Fibroblast of gingiva (primary cell): ENCODE results near the gene PSMD14.
"Not testable (repeated sequence)": the region's sequence is repeated elsewhere in the genome, so short reads cannot be mapped to it uniquely, and the experiment has no call there.

Source experiments
- DNase-seq: peaks from one replicate; pipeline ENCODE4 v3.0.0-alpha.2; 2011; ENCODE audit warnings: low read depth

PSMD14 gene

GRCh38 chr2:161308178-161308955 lies at the start of gene PSMD14:
Gene PSMD14, plus strand, starts transcription at chr2:161308425. Its CDS starts 10,401 bp downstream, at chr2:161318826.
- DNase-seq = peak; percentile 93

DNA sequence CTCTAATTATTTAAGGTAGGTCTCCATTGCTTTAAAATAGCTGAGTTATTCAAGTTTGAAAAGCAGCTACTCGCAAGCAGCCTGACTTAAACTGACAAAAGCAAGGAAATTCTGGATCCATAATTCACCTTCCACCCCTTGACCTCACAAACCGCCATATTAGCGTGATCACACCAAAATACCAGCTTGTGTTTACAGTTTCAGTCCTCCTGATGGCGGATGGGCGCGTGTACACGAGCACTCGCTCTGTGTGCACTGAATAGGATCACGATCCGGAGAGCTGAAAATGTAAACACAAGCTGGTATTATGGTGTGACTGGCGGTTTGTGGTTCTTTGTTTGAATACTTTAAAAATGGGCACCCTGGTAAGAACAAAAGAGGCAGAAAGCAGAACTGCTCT lies 42.4 kb upstream of the PSMD14 start:
- no peak for DNase-seq

DNA sequence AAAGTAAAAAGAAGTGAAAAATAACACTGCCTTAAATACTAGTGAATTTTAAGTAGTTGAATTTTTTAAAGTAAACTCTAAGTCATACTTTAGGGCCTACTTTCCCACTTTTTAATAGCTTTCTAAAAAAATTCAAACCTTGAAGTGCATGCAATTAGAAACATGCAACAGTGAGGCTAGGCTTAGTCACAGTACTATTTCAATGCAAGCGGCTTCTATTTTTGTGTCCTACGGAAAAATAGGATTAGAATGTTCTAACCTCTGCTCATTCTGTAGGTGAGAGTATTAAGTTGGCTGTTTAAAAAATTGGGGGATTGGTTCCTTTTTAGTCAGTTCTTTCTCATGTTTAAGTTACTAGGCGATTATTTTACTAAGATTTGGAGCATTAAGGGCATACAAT lies 39.1 kb upstream of the PSMD14 start:
- no peak for DNase-seq

DNA sequence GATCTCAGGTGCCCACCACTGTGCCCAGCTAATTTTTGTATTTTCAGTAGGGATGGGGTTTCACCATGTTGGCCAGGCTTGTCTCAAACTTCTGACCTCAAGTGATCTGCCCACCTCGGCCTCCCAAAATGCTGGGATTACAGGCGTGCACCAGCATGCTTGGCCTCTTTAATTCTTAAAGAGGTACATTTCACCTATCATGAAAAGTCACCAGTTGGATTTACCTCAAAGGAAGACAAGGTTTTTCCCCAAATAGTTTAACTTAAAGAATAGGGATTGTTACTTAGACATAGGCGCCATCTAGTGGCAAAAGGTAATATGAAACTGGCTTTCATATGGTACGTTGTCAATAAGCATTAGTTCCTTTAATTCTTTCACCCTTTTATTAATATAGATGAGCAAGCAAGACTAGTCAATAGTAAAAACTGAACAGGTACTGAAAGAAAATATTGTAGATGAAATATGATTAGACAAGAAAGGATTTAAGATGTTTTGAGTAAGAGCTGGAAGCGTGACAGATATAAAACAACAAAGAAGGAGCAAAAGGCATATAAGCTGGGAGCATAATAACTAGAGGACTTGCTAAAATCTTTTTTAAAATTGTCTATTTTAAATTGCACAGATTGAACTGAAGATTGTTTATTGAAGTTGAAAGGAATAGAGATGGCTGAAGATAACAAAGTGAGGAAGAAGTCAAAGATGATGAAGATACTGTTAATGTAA lies 35.0 kb upstream of the PSMD14 start:
- DNase-seq = peak; percentile 42

DNA sequence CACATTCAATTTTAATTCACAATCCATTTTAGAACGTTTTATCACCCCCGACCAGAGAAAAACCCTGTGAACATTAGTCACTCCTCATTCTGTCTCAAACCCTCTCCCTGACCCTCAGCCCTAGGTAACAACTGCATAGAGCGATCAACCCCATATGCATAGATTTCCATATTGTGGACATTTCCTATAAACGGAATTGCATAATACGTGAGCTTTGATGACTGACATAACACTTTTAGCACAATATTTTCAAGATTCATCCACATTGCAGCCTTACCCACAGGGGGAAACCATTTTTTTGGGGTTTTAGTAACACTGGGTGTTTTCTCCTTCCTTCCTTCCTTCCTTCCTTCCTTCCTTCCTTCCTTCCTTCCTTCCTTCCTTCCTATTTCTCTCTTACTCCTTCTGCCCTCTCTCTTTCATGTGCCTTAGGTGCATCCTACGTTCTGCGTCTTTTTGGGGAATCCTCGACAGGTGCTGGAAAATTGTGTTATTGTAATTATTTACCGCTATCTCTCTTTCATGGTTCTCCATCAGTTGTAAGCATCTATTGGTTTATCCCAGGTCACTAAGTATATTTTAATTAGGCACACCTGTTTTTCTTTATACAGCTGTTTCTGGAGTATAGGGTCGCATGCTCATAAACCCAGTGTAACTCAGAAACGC lies 29.5 kb upstream of the PSMD14 start:
- DNase-seq = peak; percentile 24

DNA sequence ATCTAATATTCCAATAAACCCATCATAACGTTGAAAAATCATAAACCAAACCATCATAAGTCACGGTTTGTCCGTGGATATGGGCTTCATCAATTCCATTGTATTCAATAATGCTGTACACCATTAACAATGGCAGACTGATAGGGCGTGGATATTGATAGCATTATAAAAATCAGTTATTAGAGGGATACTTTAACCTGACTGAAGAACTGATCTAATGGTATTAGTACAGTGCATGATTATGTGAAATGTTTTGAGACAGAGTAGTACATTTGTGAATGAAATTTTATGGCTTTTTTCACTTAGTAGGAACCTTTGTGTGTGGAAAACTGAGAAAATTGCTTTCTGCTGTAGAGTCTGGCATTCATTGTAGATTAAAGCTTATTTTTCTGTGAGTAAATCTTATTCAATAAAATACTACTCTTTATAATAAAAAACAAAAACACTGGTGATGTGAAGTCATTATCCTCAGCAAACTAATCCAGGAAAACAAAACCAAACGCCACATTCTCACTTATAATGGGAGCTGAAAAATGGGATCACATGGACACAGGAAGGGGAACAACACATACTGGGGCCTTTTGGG lies 28.9 kb upstream of the PSMD14 start:
- not testable (repeated sequence) for DNase-seq

- peak; percentile 23 for DNase-seq
Measured at GRCh38 chr2:161280906-161281323, 27.3 kb upstream of the PSMD14 start.

GRCh38 chr2:161281615-161282310 lies 26.5 kb upstream of the PSMD14 start:
- DNase-seq = not testable (repeated sequence)

- DNase-seq = not testable (repeated sequence)
Measured at GRCh38 chr2:161282311-161282644, 25.9 kb upstream of the PSMD14 start.

GRCh38 chr2:161283926-161284325 lies 24.3 kb upstream of the PSMD14 start:
- DNase-seq = no peak

GRCh38 chr2:161303535-161304050 lies 4.6 kb upstream of the PSMD14 start:
- DNase-seq = no peak

DNA sequence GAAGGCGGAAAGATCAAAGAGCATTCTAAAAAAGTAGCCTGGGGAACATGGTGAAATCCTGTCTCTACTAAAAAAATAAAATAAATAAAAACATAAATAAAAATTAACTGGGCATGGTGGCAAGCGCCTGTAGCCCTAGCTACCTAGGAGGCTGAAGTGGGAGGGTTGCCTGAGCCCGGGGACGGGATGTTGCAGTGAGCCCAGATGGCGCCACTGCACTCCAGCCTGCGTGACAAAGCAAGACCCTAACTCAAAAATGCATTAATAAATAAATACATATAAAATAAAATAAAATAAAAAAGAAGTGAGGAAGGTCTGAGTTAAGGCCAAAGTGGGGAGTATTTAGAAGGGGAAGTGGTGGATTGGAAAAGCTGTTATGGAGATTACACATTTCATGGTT lies 1.3 kb upstream of the PSMD14 start:
- no peak for DNase-seq

DNA sequence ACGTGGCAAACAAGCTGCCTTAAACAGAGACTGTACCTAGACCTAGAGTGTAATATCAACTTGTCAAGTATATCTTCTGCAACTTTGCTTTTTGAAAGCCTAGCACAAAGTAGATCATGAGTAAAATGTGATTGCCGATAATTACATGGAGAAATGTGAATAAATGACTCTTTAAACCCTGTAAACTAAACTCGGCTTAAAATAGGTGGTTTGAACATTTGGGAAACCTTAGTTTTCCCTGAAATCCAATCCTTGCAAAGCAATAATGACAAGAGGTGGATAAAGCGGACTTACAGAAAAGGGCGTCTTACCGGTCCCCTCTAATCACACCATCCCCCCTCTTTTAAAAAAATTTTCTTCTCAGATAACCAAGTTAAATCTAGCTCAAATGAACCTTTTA lies 549 bp upstream of the PSMD14 start:
- no peak for DNase-seq

- no peak for DNase-seq
Measured at GRCh38 chr2:161312996-161313395, 4.8 kb downstream of the PSMD14 start.

GRCh38 chr2:161315380-161315779 lies 7.2 kb downstream of the PSMD14 start:
- DNase-seq = no peak

- DNase-seq = peak; percentile 16
Measured at GRCh38 chr2:161316701-161317100, 8.5 kb downstream of the PSMD14 start.

DNA sequence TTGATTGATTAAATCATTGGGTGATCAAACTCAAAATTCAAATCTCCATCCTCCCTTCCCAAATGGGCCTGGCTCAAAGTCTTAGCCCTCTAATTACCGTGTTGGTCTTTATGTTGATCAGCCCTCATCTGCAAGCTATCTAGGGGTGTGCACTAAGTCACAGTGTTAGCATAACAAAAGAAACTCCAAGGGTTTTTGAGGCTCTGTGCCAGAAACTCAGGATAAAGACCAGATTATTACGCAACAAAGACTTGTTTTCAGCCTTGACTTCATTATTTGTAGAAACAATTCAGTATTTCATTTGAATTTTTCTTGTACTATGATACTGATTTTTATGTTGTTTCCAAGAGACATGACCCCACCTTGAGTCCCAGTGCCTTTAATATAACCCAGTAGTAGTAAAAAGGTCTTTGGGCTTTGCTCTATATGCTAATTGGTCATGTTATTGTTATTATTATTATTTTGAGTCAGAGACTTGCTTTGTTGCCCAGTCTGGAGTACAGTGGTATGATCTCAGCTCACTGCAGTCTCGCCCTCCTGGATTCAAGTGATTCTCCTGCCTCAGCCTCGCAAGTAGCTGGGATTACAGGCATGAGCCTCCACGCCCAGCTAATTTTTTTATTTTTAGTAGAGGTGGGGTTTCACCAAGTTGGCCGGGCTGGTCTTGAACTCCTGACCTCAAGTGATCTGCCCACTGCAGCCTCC lies 13.9 kb downstream of the PSMD14 start:
- no peak for DNase-seq

DNA sequence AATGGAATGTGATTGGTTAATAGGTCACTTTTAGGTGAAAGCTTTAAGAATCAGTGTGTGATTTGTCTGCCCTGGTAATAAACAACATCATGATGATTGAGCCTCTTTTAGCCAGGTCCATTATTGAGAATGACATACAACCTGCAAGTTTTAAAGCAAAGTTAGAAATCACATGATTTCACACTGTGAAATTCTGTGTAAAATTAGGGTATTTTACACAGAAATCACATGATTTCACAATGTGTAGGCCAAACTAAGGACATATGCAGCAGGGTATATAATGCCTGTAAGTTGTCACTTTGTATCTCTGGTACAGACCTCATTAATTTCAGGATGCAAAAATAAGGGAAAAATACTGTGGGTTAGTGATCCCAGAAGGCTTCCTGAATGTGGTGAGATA lies 16.7 kb downstream of the PSMD14 start:
- DNase-seq = no peak

- DNase-seq = no peak
Measured at GRCh38 chr2:161327582-161327981, 19.4 kb downstream of the PSMD14 start.

GRCh38 chr2:161332371-161332967 lies 24.2 kb downstream of the PSMD14 start:
- DNase-seq = peak; percentile 45

- no peak for DNase-seq
Measured at GRCh38 chr2:161335626-161336025, 27.4 kb downstream of the PSMD14 start.
